ENCODE results near the gene LDAH. TPM values are rescaled to one million over a fixed set of nuclear protein-coding genes. Genes with fewer than 3 reads are reported as not detected.

Gene LDAH
- total RNA-seq, 1 experiment from 2014 or later = 15.2 TPM

DNA sequence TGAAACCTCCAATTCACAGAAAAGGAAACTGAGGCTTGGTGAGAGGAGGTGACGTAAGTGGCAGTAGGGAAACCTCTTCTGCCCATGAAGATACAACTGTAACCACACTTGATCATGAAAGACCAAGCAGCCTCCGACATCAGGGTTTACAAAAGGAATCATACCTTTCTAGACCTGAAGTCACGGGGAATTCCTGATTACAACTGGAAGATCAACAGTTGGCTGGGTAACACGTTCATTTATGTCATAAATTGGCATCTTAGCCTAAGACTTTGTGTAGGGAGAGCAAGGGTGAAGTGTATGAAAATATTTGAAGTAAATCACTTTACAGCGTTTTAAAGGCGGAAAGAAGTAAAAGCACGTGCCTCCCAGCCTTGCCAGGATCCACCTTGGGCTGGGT, 172.9 kb downstream of the LDAH start:
- H3T11ph ChIP-seq (ENCODE audit: low read length) = no peak overlapping the region
- no peak overlapping the region for H3K27ac Mint-ChIP-seq
- WGBS (ENCODE audit: extremely low coverage, insufficient read length, low lambda C conversion rate) = no CpG with 5 or more reads among the region's 7 CpGs

More for the DNA sequence above, 172.9 kb downstream of the LDAH start:
- H3K9ac ChIP-seq (ENCODE audit: extremely low read depth, insufficient read length, low read length) = no peak overlapping the region
- TF ChIP-seq, protein P1, sequence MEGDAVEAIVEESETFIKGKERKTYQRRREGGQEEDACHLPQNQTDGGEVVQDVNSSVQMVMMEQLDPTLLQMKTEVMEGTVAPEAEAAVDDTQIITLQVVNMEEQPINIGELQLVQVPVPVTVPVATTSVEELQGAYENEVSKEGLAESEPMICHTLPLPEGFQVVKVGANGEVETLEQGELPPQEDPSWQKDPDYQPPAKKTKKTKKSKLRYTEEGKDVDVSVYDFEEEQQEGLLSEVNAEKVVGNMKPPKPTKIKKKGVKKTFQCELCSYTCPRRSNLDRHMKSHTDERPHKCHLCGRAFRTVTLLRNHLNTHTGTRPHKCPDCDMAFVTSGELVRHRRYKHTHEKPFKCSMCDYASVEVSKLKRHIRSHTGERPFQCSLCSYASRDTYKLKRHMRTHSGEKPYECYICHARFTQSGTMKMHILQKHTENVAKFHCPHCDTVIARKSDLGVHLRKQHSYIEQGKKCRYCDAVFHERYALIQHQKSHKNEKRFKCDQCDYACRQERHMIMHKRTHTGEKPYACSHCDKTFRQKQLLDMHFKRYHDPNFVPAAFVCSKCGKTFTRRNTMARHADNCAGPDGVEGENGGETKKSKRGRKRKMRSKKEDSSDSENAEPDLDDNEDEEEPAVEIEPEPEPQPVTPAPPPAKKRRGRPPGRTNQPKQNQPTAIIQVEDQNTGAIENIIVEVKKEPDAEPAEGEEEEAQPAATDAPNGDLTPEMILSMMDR (conservative IDR thresholded peaks at IDR 0.05) = no peak
- no peaks in the 10 kb centered on the region for H3K27me3 ChIP-seq (ENCODE audit: insufficient read depth, low read length)
- peaks cover 28% of the 10 kb centered on the region for H3K27me3 Mint-ChIP-seq (ENCODE audit: low read depth)
- DNase-seq = no peak
- H3K4ac ChIP-seq (ENCODE audit: low read depth, low read length) = no peak overlapping the region
- no peaks in the 10 kb centered on the region for H3K9me3 Mint-ChIP-seq
- H4K8ac ChIP-seq (replicated peaks; ENCODE audit: insufficient read length, low read depth, low read length) = no peak overlapping the region
- no peak overlapping the region for H2BK20ac ChIP-seq (ENCODE audit: low read depth, low read length, poor library complexity, severe bottlenecking)
- peaks cover 26 to 28% of the 10 kb centered on the region in 2 experiments for H3K4me1 Mint-ChIP-seq
- H3K14ac ChIP-seq (ENCODE audit: insufficient read depth, low read length) = no peak overlapping the region
- H2BK12ac ChIP-seq (ENCODE audit: insufficient read length, low read depth, low read length) = no peak overlapping the region
- no peaks in the 10 kb centered on the region for H3K79me1 ChIP-seq (ENCODE audit: insufficient read depth, low read depth, low read length, poor library complexity, severe bottlenecking)
- no peak overlapping the region for H4K5ac ChIP-seq (ENCODE audit: insufficient read length, low read depth, low read length)
- H3K18ac ChIP-seq (ENCODE audit: insufficient read length, low read depth, low read length) = no peak overlapping the region
- H3K4me3 Mint-ChIP-seq = peak overlapping the region; percentile 57 to 82
- H3K4me2 ChIP-seq (ENCODE audit: insufficient read depth, insufficient read length, low read length) = peak overlapping the region; percentile 41
- H3K4me1 ChIP-seq (ENCODE audit: insufficient read depth, low read length) = no peaks in the 10 kb centered on the region; the same call in 1 of the 2 replicates
- no peaks in the 10 kb centered on the region for H3K9me3 ChIP-seq (ENCODE audit: control insufficient read depth, low read depth, low read length)
- no peak overlapping the region for H3K56ac ChIP-seq (ENCODE audit: insufficient read length, low read depth, low read length)
- no peak overlapping the region for H3K27ac ChIP-seq (ENCODE audit: insufficient read length, low read depth, low read length)
- no peaks in the 10 kb centered on the region for H3K79me2 ChIP-seq (ENCODE audit: insufficient read depth, low read length)
- no peak overlapping the region for H4K91ac ChIP-seq (ENCODE audit: insufficient read length, low read depth, low read length)
- H2BK15ac ChIP-seq (ENCODE audit: low read depth, low read length) = no peak overlapping the region
- no peak overlapping the region for H2AK5ac ChIP-seq (ENCODE audit: insufficient read length, low read length)
- no peaks in the 10 kb centered on the region for H4K20me1 ChIP-seq (ENCODE audit: control insufficient read depth, insufficient read depth, insufficient read length)
- H3K23ac ChIP-seq (ENCODE audit: insufficient read length, low read depth, low read length) = no peak overlapping the region
- H2AFZ ChIP-seq (ENCODE audit: low read length) = no peak overlapping the region
- H2BK120ac ChIP-seq (ENCODE audit: low read depth, low read length, poor library complexity, severe bottlenecking) = no peak overlapping the region
- peaks cover 5% of the 10 kb centered on the region for H3K23me2 ChIP-seq (ENCODE audit: insufficient read length, low read depth, low read length, poor library complexity, severe bottlenecking)
- H2BK5ac ChIP-seq (ENCODE audit: insufficient read length, low read length) = no peak overlapping the region
- peaks cover 0 to 2% (median 0%) of the 10 kb centered on the region in 3 experiments; a peak in 2 of 7 replicates for H3K36me3 Mint-ChIP-seq (ENCODE audit: insufficient read depth in 1 of 3, low read depth in 3 of 3)
